ENCODE results near the gene XPNPEP1. TPM values are rescaled to one million over a fixed set of nuclear protein-coding genes. Genes with fewer than 3 reads are reported as not detected.

Gene XPNPEP1
- total RNA-seq, 1 donor from 2014 or later, result 80.6 TPM

DNA sequence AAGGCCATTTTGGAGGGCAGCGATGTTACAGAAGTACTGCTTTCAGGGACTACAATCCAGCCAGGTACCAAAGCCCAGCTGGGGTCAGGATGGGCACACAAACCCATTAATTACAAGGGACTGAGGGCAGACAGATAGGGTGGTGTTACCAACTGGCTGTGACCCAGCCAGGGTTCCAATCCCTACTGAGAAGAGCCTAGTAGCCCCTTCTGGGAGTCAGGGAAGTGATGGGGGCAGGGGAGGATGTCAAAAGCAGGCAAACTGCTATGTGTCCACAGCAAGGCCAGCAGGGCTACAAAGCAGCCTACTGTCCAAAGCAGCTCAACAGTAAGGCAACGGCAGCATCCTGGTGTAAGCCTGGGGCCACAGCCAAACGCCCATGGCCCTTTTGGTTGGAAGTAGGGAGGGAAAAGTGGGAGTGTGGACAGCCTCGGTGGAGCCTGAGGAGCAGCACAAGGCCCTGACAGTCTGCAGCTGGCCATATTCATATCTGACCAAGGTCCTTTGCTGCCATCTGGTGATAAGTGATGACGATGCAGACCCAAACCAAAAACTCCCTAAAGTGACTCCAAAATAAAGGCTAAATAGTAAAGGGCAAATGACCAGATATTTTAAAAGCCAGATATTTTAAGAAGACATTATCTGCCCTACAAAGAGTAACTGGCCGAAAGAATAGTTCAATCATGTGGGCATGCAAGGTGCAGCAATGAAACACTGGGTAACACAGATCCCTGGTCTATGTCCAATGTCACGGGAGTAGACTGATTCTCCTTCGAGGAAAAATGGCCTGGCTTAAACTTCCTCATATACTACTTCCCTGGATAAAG is 56.9 kb downstream of the XPNPEP1 start:
- Mint-ChIP-seq H3K9me3 (ENCODE audit: low read depth) (peaks cover 9% of the 10 kb centered on the region), H3K27ac (ENCODE audit: unreplicated experiment) (no peak overlapping the region), H3K27me3 (ENCODE audit: low read depth) (no peaks in the 10 kb centered on the region), H3K36me3 (ENCODE audit: low read depth) (peaks cover 50% of the 10 kb centered on the region), H3K4me1 (ENCODE audit: low read depth) (no peaks in the 10 kb centered on the region), H3K4me3 (ENCODE audit: unreplicated experiment) (no peak overlapping the region)
- TF ChIP-seq, protein P1, sequence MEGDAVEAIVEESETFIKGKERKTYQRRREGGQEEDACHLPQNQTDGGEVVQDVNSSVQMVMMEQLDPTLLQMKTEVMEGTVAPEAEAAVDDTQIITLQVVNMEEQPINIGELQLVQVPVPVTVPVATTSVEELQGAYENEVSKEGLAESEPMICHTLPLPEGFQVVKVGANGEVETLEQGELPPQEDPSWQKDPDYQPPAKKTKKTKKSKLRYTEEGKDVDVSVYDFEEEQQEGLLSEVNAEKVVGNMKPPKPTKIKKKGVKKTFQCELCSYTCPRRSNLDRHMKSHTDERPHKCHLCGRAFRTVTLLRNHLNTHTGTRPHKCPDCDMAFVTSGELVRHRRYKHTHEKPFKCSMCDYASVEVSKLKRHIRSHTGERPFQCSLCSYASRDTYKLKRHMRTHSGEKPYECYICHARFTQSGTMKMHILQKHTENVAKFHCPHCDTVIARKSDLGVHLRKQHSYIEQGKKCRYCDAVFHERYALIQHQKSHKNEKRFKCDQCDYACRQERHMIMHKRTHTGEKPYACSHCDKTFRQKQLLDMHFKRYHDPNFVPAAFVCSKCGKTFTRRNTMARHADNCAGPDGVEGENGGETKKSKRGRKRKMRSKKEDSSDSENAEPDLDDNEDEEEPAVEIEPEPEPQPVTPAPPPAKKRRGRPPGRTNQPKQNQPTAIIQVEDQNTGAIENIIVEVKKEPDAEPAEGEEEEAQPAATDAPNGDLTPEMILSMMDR (IDR thresholded peaks at IDR 0.05), result peak; percentile 70
- no peak for DNase-seq (ENCODE audit: low spot score)

DNA sequence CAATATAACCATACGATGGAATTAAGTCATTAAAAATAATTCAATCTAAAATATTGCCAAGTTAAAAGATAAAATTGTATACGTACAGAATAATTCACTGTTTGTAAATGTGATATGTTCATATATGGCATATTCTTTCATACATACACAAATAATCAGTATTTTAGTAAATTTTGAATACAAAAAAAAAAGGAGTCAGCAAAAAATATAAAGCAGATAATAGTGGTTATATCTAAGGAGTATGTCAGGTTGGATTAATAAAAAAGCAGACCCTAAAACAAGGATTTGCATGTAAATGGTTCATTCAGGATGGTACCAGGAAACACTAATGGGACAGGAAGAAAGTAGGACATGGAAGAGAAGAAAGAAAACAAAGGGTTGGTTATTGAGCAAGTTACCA is 59.5 kb downstream of the XPNPEP1 start:
- Mint-ChIP-seq H3K27me3 (ENCODE audit: low read depth) (no peaks in the 10 kb centered on the region), H3K9me3 (ENCODE audit: low read depth) (peaks cover 9% of the 10 kb centered on the region), H3K4me3 (ENCODE audit: unreplicated experiment) (no peak overlapping the region), H3K27ac (ENCODE audit: unreplicated experiment) (no peak overlapping the region), H3K36me3 (ENCODE audit: low read depth) (peaks cover 50% of the 10 kb centered on the region), H3K4me1 (ENCODE audit: low read depth) (no peaks in the 10 kb centered on the region)
- DNase-seq (ENCODE audit: low spot score), result no peak
- TF ChIP-seq, protein P1 (IDR thresholded peaks at IDR 0.05), result no peak

DNA sequence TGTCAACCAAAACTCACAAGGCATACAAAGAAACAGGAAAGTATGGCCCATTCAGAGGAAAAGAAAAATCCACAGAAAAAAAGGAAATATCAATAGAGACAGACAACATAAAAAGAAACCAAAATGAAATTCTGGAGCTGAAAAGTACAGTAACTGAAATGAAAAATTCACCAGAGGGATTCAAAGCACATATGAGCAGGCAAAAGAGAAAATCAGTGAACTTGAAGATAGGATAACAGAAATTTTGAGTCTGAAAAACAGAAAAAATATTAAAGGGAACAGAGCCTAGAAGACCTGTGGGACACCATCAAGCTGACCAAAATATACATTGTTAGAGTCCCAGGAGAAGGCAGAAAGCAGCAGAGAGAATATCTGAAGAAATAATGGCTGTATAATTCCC is 60.6 kb downstream of the XPNPEP1 start:
- Mint-ChIP-seq H3K4me3 (ENCODE audit: unreplicated experiment) (no peak overlapping the region), H3K36me3 (ENCODE audit: low read depth) (peaks cover 45% of the 10 kb centered on the region), H3K4me1 (ENCODE audit: low read depth) (no peaks in the 10 kb centered on the region), H3K27ac (ENCODE audit: unreplicated experiment) (no peak overlapping the region), H3K27me3 (ENCODE audit: low read depth) (no peaks in the 10 kb centered on the region), H3K9me3 (ENCODE audit: low read depth) (peaks cover 9% of the 10 kb centered on the region)
- no peak for DNase-seq (ENCODE audit: low spot score)
- TF ChIP-seq, protein P1 (IDR thresholded peaks at IDR 0.05), result no peak

DNA sequence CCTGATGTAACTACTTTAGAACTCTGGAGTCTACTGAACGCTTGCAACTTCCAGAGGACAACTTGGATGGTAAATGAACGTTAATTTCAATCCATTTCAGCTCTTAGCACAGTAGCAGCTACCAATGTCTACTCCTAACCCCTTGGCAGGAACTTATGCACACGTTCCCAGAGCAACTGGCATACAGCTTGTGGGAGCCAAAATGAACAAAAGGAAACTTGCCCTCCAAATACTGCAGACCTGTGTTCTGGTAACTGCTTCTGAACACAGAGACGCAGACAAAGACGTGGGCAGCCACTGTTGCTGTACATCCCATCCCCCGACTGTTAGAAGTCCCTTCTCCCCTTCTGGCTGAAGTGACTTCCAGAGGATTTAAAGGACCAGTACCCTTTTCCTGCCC is 61.3 kb downstream of the XPNPEP1 start:
- Mint-ChIP-seq H3K4me3 (ENCODE audit: unreplicated experiment) (no peak overlapping the region), H3K27me3 (ENCODE audit: low read depth) (no peaks in the 10 kb centered on the region), H3K27ac (ENCODE audit: unreplicated experiment) (no peak overlapping the region), H3K36me3 (ENCODE audit: low read depth) (peaks cover 42% of the 10 kb centered on the region), H3K9me3 (ENCODE audit: low read depth) (peaks cover 9% of the 10 kb centered on the region), H3K4me1 (ENCODE audit: low read depth) (no peaks in the 10 kb centered on the region)
- TF ChIP-seq, protein P1 (IDR thresholded peaks at IDR 0.05), result no peak
- no peak for DNase-seq (ENCODE audit: low spot score)

DNA sequence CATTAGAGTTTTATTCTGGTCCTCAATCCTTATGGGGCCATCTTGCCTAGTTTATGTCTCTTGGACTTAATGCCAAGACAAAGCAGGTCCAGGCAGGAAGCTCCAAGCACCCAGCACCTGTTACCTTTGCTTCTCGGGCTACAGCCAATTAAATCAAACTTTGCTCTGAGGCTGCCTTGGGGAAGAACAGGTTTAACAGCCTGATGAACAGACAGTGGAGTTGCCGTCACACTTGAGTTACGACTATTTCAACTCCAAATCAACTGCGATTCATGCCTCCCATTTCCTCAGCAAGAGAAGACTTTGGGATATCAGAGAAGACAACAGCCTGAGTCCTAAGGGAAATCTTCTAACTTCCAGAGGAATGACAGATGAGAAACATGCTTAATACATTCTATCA is 62.2 kb downstream of the XPNPEP1 start:
- no peak overlapping the region for H3K4me3 Mint-ChIP-seq (ENCODE audit: unreplicated experiment)
- peaks cover 9% of the 10 kb centered on the region for H3K9me3 Mint-ChIP-seq (ENCODE audit: low read depth)

More for the DNA sequence above, 62.2 kb downstream of the XPNPEP1 start:
- H3K36me3 Mint-ChIP-seq (ENCODE audit: low read depth), result peaks cover 38% of the 10 kb centered on the region
- H3K27ac Mint-ChIP-seq (ENCODE audit: unreplicated experiment), result no peak overlapping the region
- H3K4me1 Mint-ChIP-seq (ENCODE audit: low read depth), result no peaks in the 10 kb centered on the region
- TF ChIP-seq, protein P1 (IDR thresholded peaks at IDR 0.05), result no peak
- H3K27me3 Mint-ChIP-seq (ENCODE audit: low read depth), result no peaks in the 10 kb centered on the region
- DNase-seq (ENCODE audit: low spot score), result no peak
